A375 (cell line): ENCODE data around the gene MYO7A. TPM values are rescaled to one million over a fixed set of nuclear protein-coding genes. Genes with fewer than 3 reads are reported as not detected.

ENCODE experiments used
- total RNA-seq: library from RNA; depleted of rRNA; stranded (reverse); fragments of >200 nt; shearing (Covaris generic); gene quantifications from 2 replicates; pipeline ENCODE4 v1.2.3, GENCODE V29; 2014; rRNA removed

Gene MYO7A
- total RNA-seq: 0.49 and 0.88 TPM in 2 replicates

GRCh38 chr11:77127920-77128691 lies at the start of gene MYO7A:
Gene MYO7A (plus strand): TSS chr11:77128246. CDS start chr11:77130635, 2,389 bp downstream.

GRCh38 chr11:77102246-77103210 lies 25.5 kb upstream of the MYO7A start, which contains the start of gene OMP:
Gene OMP (plus strand): TSS chr11:77102840. CDS start chr11:77102840, 0 bp downstream.

Other genes with a start within 250 kb of the MYO7A start
- not detected in 2 replicates for gene B3GNT6, start 93.8 kb upstream of the MYO7A start, total RNA-seq
- 8.6 and 13.3 TPM in 2 replicates for gene CAPN5, start 61.3 kb upstream of the MYO7A start, total RNA-seq
- gene OMP, start 25.4 kb upstream of the MYO7A start, total RNA-seq: not detected in 2 replicates
- 1.2 TPM in 1 of 2 replicates, not detected in the other for gene GDPD4, start 173.4 kb downstream of the MYO7A start, total RNA-seq